HG03097 (cell line): ENCODE measurements around the gene TIMP3.
"Not testable (repeated sequence)": the region's sequence is repeated elsewhere in the genome, so short reads cannot be mapped to it uniquely, and the experiment has no call there.

ENCODE experiments used
- ATAC-seq: cut with Tn5 transposase; IDR thresholded peaks from one replicate; pipeline ENCODE4 v1.9.1; 2021; ENCODE audit not compliant: unreplicated experiment, low FRiP score

The TIMP3 gene

DNA sequence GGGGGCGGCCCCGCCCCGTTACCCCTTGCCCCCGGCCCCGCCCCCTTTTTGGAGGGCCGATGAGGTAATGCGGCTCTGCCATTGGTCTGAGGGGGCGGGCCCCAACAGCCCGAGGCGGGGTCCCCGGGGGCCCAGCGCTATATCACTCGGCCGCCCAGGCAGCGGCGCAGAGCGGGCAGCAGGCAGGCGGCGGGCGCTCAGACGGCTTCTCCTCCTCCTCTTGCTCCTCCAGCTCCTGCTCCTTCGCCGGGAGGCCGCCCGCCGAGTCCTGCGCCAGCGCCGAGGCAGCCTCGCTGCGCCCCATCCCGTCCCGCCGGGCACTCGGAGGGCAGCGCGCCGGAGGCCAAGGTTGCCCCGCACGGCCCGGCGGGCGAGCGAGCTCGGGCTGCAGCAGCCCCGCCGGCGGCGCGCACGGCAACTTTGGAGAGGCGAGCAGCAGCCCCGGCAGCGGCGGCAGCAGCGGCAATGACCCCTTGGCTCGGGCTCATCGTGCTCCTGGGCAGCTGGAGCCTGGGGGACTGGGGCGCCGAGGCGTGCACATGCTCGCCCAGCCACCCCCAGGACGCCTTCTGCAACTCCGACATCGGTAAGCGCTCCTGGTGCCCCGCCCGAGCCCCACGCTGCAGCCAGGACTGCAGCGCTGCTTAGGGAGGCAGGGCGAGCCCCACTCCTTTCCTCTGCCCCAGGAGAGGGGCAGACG is at the start of gene TIMP3:
Gene TIMP3 (plus strand): TSS at position 169 of the 700 bp plus-strand sequence. CDS start 297 bp downstream, at position 466.
- no peak for ATAC-seq

DNA sequence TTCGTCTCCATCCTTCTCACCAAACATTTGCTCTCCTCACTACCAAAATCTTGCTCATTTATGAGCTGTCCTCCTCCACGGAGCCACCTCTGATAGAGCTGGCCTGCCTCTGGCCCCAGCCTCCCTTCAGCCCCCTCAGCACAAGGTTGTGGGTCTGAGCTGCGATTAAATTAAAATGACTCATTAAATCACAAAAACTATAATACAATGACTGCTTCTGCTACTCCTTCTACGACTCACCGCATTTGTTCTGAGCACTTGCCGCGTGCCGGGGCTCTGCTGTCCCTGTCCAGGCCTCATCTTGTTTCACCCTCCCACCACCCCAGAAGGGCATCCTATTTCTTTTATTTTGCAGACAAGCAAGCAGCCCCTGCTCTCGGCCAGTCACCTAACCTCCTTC is 49.2 kb upstream of the TIMP3 start:
- ATAC-seq: no peak

DNA sequence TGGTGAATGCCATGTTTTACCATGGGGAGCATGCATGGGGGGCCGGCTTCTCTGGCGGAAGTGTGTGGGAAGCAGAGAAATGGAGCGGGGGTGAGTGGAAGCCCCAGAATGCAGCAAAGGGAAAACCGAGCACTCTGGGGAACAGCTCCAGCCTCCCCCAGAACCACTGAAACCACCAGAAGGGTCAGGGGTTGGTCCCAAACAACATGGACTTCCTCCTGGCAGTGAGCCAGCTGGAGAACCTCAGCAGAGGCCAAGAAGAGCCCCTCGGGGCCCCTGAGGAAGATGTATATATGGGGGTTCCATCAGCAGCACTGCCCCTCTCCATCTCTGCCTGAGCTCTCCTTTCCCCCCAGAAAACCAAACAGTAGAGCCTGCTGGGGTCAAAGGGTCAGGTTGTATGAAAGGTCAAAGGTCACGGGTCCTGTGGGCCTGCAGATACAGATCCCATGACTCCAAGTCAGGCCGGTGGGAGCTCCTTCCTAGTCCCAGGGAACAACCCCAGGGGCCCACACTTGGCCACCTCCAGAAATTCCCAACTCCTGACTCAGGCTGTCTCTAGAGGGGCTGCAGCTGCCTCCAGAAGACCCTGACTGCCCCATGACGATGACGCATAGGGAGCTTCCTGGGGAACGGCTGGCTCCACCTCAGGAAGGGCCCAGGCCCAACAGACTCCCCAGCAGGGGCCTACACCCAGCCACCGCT is 48.5 kb upstream of the TIMP3 start:
- ATAC-seq: no peak

DNA sequence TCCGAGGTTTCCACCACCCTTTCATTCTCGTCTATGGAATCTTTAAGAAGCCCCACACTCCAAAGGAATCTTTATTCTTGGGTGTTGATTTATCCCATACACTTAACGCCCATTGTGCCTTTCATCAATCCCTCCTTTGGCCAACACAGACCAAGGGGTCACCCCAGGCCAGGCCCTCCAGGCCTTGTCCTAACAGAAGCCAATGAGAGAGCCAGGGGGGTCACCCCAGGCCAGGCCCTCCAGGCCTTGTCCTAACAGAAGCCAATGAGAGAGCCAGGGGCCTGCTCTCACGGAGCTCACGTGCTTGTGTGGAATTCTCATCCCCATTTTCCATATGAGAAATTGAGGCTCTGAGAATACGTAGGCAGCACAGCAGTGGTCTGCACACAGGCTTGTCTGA is 47.9 kb upstream of the TIMP3 start:
- no peak for ATAC-seq

DNA sequence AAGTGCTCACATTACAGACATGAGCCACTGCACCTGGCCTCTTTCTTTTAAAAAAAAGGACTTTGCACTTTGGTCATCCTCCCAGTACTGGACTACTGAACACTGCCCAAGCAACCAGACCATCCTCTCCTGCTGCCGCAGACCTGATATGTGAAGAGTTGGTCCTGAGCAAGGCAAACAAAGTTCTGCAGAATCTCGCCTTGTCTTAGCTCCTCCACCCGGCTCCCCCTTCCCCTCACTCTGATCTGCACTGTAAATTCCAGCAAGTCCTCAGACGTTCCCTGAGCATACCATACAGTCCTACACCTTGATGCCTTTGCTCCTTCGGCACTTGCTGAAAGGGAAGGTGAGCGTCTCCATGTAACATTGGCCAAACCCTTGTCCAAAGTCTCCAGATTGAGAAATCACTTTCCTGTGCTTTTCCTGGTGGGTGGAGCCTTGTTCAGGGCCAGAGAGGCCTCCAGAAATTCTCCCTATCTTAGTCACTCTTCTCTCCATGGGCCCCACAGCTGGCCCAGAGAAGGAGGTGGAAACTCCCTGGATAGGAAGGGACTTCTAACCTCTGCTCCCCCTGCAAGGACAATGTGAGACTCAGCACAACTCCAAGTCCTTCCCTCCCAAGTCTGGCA is 47.0 kb upstream of the TIMP3 start:
- no peak for ATAC-seq

DNA sequence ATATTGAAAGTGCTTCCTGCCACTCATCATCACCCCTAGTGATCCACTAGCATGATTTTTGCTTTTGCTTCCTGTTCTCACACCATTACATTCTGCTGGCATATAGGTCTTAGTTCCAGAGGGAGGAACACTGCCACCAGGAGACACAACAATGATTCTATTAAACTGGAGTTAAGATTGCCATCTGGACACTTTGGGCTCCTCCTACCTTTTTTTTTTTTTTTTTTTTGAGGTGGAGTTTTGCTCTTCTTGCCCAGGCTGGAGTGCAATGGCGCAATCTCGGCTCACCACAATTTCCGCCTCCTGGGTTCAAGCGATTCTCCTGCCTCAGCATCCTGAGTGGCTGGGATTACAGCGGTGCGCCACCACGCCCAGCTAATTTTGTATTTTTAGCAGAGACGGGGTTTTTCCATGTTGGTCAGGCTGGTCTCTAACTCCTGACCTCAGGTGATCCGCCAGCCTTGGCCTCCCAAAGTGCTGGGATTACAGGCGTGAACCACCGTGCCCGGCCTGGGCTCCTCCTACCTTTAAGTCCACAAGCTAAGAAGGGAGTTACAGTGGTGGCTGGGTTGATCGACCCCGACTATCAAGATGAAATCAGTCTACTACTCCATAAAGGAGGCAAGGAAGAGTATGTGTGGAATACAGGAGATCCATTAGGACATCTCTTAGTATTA is 44.3 kb upstream of the TIMP3 start:
- ATAC-seq: not testable (repeated sequence)

DNA sequence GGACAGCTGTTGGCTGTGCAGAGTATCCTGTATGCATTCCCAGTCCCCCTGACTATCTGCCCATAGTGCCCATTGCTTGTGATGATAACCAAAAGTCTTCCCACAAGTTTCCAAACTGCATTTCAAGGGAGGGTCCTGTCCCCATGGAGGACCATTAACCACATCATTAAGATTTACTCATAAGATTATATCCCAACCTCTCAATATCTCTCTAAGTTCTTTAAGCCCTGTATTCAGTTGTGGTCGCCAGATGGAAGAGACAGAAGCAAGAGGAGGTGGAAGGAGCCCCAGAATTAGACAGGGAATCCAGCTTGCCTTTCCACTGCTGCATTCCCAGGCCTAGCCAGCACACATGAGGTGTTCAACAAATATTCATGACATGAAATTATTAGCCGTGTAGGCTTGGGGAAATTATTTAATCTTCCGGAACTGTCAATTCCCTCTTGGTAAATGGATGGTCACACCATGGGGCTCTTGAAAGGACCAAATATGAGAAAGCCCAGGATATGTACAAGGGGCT is 42.6 kb upstream of the TIMP3 start:
- no peak for ATAC-seq

DNA sequence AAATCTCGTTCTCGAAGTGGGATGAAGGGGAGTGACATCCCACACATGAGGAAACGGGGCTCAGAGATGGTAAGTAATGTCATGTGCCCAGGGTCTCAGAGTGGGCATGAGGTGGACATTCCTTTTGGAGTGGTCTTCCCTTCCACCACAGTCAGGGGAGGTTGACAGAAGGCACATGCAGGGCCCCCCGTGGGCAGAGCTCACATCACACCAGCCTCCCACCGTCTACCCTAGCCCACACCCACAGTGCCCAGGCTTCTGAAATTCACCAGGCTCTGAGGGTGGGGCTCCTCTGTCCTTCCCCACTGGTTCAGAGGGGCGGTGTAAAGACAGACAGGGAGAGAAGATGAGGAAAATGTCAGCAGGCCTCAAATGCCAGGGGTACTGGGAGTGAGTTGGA is 41.1 kb upstream of the TIMP3 start:
- no peak for ATAC-seq

DNA sequence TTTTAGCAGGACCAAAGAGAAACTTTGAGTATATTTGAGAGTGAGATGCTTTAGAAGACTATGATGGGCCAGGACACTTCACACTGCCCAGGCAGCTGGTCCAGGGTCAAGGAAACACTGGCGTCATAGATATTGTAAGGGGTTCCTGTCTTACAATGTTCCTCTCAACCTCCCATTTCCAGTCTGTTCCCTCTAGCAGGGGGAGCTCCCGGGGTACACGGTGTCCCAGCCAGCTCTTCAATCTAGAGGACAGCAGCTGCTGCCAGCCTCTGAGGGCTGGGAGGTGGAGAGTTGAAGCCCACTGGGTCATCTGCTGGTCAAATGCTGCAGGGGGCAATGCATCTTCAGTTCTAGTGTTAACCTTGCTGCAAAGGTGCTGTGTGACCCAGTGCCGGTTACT is 40.7 kb upstream of the TIMP3 start:
- no peak for ATAC-seq

DNA sequence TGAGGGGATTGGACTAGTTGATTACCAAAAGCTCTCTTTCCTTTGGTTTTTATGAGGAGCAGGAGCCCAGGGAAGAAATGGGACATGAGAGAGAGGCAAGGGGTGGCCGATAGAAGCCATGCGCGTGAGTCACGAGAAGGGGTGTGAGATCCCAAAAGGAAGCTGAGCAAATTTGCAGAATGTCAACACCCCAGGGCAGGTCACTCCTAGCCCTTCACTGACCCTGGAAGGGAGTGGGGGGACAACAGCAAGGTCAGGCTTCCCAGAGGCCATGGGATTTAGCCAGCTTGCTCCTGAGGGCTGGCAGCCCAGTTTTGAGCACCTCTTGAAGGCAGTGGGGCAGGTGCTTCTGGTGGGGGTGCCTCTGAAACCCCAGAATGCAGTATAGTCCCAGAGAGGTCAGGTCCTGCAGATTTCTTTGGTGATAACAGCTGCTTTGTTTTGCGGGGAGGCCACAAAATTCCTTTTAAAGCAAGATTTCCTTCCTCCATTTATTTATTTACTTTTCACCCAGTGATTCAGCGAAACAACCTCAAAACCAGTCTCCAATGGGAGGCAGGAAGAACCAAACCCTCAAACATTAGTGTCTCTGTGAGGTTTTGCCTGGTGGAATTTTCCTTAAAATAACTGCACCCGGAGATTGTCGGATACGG is 40.1 kb upstream of the TIMP3 start:
- ATAC-seq: no peak

DNA sequence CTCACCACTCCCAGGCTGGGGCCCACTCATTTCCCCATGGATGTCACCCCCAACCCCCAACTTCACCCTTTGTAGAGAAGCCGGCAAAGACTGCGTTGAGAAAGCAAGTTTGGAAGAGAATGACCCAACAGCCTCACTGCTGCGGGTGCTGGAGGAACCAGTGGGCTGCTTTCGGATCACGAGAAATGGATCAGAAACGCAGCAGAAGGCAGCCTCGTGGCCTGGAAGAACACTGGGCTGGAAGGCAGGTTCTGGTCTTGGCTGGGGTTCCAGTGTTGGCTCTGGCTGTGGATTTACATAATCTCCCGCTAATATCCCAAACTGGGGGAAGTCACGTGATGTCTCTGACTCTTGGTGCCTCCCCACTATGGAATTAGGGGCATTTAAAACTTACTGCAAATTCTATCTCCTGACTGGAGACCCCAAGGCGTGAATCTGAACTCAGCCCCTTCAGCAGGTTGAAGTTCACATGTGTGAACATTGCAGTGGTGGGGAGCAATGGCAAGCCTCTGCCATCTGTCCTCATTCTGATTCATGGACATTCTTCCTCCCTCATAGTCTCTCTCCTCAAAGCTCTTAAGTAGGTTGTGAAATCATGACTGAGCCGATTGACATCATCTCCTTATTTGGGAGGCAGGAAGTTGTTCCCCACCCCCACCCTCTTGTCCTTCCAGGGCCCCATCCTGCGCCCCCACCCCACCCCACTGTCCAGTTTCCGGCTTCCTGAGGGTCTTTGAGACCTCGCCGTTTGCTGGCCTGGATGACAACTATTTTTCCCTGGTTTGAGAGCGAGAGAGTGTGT is 37.0 kb upstream of the TIMP3 start:
- no peak for ATAC-seq

DNA sequence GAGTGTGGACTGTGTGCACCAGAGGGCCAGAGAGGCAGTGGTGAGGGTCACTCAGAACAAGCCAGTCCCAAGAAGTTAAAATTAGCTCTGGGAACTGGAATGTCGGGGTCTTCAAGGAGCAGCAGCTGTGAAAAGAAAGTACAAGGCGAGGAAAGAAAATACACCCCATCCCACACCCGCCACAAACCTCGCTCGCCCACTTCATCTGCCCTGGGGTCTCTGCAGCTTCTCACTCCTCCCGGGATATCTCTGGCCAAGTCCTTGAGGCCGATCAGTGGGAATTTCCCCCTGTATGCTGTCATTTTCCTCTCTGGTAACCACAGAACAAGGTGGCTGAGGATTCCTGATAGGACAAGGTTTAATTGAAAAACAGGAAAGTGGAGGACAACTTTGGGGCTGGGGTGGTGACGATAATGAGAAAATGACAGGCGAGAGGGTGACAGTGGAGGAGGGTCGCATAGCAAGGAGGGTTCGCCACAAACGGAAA is 36.3 kb upstream of the TIMP3 start:
- no peak for ATAC-seq

DNA sequence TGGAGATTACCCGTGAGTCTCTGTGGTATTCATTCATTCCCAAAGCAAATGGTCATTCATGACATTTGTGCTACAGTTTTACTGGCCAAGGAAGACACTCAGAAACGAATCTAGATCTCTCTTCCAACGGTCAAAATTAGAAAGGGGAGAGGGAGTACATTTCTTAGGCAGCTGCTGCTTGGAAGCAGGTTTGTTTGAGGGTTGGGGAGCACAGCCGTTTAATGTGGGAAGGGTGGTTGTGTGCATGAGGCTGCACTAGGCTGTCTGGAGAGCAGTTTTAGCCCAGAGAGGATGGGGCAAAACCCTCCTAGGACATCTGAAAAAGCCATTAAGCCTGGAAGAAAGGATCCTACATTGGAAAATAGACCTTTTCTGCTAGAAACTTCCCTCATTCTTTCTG is 29.7 kb upstream of the TIMP3 start:
- ATAC-seq: no peak

DNA sequence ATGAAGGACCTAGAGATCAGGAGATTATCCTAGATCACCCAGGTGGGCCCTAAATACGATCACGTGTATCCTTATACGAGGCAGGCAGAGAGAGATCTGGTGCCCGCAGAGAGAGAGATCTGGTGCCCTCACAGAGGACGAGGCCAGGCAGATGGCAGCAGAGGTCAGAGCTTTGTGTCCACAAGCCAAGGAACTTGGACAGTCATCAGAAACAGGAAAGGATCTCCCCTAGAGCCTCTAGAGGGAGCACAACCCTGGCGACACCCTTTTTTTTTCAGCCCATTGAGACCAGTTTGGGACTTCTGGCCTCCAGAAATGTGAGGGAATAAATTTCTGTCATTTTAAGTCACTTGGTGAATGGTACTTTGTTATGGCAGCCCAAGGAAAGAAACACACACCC is 25.5 kb upstream of the TIMP3 start:
- ATAC-seq: no peak

DNA sequence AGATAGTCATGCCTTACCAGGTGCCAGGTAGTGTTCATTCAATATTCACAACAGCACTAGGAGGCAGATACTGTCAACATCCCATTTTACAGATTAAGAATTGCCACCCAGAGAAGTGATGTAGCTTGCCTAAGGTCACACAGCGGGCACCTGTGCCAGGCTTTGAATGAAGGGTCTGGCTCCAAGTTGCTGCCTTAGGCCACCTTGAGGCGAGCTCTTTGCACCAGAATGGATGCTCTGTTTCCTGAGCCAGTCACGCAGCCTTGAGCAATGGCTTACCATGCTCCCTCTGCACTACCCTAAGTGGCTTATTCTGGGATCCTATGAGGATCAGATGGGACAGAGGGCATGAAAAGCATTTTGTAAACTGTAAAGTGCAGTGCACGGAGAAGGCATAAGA is 25.1 kb upstream of the TIMP3 start:
- no peak for ATAC-seq

DNA sequence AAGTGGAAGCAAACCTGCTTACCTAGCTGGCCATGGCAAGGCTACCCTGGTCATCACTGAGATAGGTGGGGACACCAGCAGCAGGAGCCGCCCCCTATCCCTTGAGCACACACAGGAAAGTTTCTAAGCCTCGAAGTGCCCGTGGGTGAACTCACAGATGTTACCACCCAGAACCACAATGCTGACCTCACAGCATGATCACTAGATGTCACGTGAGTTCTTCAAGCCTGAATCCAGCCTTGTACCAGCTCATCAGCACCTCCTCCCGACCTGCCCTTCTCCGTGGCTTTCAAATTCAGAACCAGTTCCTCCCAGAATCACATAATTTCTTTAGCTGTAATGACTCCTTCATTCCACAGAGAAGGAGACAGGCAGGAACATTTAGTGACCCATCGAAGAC is 24.7 kb upstream of the TIMP3 start:
- no peak for ATAC-seq

DNA sequence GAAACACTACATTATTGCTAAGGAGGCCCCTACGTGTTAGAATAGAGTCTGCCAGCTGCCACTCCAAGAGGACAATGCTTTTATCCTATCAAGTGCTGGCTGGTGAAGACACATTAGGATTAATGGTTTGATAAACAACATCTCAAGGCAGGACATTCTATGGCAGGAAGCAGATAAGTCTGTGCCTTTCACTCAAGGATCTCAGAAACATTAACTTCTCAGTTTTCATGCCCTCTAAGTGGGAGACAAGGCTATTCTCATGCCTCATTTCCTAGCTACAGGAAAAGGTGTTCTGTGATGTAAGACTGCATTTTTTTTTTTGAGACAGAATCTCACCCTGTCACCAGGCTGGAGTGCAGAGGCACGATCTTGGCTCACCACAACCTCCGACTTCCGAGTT is 23.5 kb upstream of the TIMP3 start:
- ATAC-seq: no peak

DNA sequence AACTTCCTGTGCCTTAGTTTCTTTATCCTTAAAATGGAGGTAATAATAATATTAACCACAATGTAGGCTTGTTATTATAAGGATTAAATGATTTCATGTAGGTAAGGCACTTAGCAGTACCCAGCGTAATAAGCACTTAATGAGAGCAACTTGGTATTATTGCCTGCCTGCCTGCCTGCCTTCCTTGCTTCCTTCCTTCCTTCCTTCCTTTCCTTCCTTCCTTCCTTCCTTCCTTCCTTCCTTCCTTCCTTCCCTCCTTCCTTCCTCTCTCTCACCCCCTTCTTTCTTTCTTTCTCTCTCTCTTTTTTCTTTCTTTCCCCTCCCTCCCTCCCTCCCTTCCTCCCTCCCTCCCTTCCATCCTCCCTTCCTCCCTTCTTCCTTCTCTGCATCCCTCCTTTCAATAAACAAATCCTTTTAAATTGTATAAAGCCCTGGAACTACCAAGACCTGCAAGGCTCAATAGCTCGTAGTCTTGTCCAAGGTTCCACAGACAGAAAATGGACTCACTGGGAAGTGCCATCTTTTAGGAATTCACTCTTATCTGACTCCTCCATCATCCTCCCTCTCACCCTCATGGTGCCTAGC is 20.7 kb upstream of the TIMP3 start:
- no peak for ATAC-seq

DNA sequence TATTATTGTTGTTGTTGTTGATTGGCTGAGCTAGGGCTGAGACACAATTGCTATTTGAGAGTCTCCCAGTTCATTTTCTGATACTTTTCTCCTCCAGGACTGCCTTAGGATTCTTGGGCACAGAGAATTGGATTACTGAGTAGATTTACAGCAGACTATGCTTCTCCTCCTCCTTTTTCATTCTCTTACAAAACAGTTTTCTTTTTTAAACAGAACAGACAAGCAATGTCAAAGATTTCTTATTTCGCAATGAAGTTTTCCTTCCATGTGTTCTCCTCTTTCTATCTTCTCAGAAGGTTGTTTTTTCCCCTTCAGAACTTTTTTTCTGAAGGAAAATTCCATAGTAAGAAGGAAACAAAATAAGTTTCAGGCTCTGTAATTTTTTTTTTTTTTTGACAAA is 19.8 kb upstream of the TIMP3 start:
- ATAC-seq: no peak
